Left hindlimb (tissue), 1 donor: ENCODE measurements around the gene EXOSC3.
A peak's percentile ranks its signal among the peaks of the same experiment; 100 is the strongest.
"Not testable (repeated sequence)": the region's sequence is repeated elsewhere in the genome, so short reads cannot be mapped to it uniquely, and the experiment has no call there.

ENCODE experiments used
- DNase-seq: peaks from one replicate; pipeline ENCODE4 v3.0.0-alpha.2; 2018

The EXOSC3 gene

DNA sequence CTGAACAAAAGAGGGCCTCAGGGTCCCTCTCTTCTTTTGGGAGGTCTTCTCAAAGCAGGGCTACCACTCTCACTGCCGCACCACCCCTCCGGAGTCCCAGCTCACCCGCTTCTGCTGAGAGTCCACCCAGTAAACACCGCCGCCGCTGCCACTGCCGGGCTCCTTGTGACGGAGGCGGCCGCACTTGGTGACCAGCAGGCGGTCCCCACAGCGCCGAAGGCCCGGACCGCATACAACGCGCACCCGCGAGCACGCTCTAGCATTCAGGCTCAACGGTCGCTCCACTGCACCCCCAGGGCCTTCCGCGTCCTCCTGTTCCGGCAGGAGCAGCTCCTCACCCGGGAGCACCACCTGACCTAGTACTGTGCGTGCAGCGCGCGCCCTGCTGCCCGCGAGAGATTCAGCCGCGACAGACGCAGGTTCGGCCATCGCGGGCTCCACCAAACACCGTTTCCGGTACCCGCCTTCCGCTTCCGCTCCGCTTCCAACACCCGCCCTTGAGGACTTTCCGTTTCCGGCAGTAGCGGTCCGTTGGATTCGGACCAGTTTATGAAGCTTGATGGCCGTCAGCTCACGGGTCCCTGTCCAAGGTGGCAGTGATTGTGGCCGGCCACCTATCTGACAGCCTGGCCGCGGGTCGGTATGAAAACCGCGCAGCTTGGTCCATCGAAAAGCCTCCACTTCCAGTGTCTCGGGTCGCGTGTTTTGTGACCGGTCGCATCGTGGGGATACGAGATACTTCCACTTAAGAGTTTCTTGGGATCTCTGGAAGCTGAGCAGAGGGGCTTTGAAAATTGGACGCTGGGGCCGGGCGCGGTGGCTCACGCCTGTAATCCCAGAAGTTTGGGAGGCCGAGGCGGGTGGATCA is at the start of gene EXOSC3:
EXOSC3 (minus strand) TSS at position 449 of the 868 bp plus-strand sequence; CDS start at position 429, 20 bp downstream.
- DNase-seq: peak; percentile 92

DNA sequence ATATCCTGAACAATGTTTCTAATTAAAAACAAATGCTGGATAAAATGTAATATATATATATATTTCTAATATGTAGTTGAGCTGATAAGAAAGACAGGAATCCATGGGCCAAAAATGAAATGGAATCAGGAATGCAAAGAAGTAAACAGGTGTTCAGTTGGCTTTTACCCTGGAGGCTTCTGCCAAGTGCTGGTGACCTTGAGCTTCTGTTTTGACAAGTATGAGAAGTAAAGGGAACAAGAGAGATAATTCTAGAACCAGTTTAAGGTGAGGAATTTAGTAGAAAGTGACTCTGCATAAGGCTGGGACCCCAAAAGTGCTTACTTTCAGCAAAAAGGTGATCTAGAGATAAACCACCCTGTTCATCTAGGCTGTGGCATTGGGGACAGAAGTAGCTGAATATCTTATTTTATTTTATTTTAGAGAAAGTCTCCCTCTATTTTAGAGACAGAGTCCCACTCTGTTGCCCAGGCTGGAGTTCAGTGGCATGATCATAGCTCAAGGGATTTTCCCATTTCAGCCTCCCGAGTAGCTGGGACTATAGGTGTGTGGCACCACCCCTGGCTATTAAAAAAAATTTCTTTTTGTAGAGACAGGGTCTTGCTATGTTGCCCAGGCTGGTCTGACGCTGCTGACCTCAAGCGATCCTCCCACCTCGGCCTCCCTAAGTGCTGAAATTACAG is 42.8 kb upstream of the EXOSC3 start:
- no peak for DNase-seq

DNA sequence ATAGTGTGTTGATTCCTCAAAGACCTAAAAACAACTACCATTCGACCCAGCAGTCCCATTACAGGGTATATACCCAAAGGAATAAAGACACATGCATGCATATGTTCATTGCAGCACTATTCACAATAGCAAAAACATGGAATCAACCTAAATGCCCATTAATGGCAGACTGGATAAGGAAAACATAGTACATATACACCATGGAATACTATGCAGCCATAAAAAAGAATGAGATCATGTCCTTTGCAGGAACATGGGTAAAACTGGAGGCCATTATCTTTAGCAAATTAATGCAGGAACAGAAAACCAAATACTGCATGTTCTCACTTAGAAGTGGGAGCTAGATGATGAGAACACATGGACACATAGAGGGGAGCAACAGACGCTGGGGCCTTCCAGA is 40.3 kb upstream of the EXOSC3 start:
- DNase-seq: not testable (repeated sequence)

DNA sequence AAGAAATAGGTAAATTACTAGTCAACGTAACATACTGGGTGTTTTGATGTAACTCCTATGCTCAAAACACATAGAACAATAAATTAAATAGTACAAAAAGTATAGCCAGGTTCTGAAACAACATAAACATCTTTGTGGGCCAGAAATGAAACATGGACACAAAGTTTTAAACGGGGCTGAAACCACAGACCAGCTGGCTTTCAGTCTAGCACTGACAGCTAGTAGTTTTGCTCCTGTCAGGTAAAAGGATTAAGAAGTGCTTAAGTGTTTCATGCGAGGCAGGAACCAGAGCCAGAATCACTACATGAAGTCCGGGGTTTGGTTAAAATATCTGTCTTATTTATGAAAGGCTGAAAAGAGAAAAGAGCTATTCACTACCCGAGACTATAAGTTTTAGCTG is 35.3 kb upstream of the EXOSC3 start:
- DNase-seq: no peak

DNA sequence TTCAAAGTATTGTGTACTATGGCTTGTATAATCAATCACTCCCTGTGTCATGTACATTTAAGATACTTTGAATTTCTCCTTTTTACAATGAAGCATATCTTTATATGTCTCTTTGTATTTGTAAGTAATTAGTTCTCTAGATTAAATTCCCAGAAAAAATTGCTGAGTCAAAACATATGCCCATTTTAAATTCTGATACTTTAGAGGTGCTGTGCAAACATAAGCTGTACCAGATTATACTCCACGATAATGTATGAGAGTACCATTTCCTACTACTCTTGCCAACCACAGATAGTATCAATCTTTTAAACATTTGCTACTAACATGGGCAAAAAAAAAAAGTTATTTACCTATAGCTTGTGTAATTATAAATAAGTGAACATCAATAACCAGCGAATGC is 34.0 kb upstream of the EXOSC3 start:
- DNase-seq: no peak

DNA sequence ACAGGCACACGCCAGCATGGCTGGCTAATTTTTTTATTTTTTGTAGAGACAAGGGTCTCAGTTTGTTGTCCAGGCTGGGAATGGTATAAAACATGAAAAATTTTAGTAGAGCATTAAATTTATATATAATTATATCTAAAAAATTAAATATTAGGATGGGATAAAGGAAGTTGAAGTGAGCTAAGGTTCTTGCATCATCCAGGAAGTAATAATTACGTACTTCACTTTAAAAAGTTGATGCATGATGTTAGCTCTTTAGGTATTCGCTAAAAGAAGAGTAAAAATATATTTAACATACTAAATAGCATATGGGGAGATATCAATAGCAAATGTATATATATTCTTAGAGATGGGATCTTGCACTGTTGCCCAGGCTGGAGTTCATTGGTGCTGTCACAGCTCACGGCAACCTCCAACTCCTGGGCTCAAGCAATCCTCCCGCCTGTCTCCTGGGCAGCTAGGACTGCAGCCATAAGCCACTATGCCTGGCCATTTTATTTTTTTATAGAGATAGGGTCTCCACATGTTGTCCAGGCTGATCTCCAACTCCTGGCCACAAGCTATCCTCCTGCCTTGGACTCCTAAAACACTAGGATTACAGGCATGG is 28.0 kb upstream of the EXOSC3 start:
- no peak for DNase-seq

DNA sequence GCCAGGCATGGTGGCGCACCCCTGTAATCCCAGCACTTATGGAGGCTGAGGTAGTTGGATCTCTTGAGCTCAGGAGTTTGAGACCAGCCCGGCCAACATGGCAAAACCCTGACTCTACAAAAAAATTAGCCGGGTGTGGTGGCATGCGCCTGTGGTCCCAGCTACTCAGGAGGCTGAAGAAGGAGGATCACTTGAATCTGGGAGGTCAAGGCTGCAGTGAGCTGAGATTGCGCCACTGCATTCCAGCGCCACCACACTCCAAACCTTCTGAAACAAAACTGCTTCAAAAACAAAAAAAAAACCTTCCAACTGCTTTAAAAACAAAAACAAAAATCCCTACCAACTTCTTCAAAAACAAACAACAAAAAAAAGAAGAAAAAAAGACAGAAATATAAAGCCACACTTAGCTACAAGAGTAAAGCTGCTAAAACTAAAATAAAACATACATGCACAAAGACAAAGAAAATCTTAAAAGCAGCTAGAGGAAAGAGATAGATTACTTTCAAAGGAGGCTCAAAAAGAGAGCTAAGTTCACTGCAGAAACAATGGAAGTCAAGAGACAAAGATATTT is 27.1 kb upstream of the EXOSC3 start:
- DNase-seq: no peak

DNA sequence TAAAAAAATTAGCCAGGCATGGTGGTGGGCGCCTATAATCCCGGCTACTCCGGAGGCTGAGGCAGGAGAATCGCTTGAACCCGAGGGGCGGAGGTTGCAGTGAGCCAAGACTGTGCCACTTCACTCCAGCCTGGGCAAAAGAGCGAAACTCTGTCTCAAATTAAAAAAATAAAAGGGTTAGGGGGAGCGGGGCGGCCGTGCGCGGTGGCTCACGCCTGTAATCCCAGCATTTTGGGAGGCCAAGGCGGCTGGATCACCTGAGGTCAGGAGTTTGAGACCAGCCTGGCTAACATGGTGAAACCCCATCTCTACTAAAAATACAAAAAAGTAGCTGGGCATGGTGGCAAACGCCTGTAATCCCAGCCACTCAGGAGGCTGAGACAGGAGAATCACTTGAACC is 24.8 kb upstream of the EXOSC3 start:
- DNase-seq: not testable (repeated sequence)

DNA sequence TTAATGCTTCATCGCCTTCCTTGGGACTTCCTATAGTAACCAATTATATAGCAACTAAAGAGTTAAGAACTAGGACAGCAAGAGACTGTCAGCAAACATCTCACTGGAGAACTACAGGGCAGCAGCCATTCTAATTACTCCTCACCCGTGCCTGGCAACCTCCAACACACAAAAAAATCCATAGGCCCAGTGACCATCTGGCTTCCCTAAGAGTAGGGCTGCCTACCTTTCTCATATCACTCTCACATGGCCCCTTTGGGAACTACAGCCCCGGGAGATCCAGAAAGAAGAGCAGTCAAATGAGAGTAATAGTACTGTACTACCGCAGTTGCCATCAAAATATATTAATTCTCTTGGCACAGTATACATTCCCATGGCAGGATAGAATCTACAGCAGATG is 21.4 kb upstream of the EXOSC3 start:
- DNase-seq: no peak

DNA sequence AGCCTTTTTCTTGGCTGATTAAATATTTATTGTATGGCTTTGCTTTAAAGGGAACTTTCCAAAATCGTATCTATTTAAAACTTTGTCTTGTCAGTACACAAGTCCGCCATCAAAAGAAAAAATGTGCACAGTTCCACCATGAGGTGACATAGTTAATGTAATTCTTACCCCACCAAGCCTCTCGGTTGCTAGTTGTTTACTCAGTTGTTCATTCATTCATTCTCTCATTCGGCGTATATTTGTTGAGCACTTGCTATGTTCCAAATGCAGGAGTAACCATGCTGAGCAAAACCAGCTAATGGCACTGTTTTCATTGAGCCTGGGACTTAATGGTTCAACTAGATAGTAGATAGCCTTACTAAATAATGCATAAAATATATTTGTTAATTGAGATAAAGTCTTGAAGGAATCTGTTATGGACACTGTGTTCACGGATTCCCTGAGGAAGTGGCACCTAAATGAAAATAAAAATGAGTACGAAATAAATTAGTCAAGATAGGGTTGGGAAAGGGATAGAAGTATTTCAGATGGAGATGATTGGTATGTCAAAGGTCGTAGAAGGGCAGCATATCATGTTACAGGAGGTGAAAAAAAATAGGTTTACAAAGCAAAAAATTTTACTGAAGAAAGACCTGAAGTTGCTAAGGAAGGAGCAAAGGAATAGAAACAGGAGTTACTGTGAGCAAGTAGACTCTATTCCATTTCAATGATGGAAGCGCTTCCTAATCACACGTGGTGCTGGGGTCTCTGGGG is 17.3 kb upstream of the EXOSC3 start:
- no peak for DNase-seq

DNA sequence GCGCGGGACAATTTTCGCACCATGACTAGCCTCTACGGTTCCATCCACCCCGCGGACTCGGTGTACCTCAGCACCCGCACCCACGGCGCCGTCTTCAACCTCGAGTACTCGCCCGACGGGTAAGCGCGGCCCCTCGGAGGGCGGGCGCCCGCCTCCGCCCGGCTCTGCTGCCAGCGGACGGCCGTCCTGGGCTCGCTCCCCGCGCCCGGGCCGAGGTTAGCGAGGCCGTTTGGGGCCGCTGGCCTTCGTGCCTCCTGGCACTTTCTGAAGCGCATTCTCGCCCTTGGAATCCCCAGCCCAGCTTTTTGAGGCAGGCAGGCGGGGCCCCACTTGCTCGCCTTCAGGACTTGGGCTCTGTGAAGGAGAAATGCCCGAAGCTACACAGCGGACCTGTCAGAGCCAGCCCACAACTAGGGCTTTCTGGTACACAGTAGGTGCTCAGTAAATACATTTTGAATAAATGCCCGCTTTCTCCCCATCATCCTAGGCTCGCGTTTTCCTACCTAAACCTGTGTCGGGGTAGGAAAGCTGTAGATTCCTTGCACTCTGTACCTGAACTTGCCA is 16.5 kb upstream of the EXOSC3 start:
- no peak for DNase-seq

DNA sequence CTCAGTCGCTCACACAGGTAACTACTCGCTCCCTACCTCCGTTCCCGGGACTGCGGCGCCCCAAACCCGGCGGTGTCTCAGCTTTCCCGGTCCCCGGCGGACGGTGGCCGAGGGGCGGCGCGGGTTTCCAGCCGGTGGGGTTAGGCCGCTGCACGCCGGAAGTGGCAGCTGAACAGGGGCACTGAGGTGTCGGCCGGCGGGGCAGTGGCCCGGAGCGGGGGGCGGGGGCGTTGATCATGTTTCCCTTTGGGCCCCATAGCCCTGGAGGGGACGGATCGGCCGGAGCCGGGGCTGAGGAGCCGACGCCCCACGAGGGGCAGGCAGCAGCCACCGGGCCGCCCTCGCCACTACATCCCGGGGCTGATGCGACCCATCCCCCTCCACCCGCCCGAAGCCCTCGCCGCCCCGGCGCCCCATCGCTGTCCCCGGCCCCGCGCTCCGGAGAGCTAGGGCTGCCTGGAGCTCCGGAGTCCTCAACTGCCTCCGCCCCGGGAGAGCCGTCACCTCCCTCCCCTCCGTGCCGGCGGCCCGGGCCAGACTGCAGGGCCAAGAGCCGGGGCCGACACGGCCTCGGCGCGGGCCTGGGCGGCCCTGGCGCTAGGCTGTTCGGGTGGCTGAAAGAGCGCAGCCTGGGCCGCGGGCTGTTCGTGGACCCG is 15.9 kb upstream of the EXOSC3 start, which contains the start of gene DCAF10:
DCAF10 (plus strand) TSS at position 167 of the 656 bp plus-strand sequence; CDS start at position 237, 70 bp downstream.
- peak; percentile 91 for DNase-seq

DNA sequence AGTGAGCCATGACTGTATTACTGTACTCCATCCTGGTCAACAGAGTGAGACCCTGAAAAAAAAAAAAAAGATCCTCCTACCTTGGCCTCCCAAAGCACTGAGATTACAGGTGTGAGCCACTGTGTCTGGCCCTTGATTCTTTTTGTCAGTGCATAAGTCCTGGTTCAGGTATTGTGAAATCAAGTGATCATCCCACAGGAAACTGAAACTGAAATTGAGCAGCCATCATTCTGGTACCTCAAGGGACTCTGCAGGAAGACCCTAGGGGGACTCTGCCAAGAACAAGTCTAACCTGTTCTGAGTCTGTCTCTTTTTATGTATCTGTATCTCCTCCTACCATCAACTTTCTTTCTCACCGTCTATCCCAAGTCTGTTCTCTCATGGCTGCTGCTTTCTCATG is 13.8 kb upstream of the EXOSC3 start:
- DNase-seq: no peak

DNA sequence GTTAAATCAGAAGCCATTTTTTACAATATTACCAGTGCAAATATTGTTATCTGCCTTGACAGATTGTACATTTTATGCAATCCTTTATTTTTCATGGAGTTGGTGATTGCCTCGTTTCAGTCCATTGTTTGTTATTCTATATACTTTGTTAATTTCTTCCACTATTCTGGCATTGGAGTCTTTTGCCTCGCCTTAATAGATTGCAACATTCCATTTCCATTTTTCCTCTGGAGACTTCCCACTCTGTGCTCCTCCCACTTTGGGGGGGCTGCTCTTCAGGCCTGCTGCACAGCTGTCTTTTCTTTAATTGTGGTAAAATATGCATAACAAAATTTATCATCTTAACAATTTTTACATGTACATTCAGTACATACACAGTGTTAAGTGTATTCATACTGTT is 11.4 kb upstream of the EXOSC3 start:
- DNase-seq: no peak

DNA sequence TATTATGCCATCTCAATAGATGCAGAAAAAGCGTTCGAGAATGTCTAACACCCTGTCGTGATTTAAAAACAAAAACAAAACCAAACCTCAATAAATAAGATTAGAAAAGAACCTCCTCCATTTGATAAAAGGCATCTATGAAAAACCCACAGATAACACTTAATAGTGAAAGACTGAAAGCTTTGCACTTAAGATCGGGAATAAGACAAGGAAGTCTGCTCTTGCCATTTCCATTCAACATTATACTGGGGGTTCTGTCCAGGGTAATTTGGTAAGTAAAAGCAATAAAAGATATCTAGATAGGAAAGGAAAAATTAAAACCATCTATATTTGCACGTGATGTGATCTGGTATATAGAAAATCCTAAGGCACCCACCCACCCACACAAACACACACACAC is 7.3 kb upstream of the EXOSC3 start:
- DNase-seq: no peak

DNA sequence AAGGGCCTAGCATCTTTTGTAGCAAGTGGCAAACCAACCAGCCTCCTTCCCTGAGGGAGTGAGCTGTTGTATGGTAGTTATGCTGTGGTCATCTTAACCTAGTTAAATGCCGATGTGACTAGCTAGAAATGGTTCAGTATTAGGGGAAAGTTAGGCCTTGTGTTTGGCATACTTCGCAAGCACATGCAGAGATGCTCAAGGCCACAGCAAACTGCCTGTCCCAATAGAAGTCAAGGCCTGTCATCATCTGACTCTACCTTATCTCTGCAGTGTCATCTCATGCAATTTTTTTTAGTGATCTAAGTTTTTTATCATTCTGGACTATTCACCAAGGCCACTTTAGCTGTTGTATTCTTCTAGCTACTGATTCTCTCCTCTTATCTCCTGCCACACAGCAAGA is 5.2 kb upstream of the EXOSC3 start:
- DNase-seq: no peak

DNA sequence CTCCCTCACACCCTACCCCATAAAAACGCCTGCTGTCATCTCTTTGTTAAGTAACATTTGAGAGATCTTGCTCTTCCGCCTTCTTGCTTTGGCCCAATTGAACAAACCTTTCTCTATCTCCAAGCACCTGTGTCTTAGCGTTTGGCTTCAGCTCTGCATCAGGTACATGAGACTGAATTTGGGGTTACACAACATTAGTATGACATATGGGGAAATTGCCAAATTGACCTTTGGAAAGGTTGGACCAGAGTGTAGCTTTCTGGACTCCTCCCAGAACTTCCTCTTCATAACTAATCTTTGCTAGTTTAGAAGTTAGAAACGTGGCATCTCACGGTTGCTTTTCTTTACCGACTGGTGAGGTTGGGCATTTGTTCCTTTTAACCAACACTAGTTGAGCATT is 3.5 kb upstream of the EXOSC3 start:
- no peak for DNase-seq

DNA sequence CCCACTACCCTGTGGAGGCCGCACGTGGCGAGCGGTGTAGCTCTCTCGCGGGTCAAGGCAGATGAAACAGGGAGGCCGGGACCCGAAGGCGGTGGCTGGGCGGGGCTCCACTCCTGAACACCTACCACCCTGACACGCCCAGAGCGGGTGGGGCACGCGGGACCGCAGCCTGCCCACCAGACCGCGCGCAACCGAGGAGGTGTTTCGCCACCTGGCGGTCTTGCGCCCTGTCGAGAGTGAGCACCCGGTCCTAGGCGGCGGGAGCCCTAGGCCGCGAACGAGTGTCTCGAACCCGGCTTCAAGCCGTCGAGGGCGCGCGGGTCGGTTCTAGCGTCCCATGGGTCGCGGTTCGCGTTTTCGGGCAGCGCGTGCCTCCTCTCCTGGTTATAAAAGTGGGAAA is 2.2 kb upstream of the EXOSC3 start:
- DNase-seq: no peak

DNA sequence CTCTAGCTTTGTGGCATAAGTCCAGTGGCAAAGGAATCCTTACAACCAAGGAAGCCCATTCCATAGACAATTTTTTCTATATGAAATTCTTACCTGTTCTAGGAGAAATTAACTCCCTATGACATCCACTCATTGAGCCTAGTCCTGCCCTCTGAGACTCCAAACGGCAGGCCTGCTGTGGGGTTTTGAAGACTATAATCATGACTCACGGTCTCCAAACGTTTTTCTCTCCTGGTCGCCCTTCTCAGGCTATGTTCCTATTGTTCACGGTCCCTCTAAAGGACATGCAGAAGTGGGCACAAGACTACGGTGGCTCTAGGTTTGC is 611 bp downstream of the EXOSC3 start:
- DNase-seq: no peak

DNA sequence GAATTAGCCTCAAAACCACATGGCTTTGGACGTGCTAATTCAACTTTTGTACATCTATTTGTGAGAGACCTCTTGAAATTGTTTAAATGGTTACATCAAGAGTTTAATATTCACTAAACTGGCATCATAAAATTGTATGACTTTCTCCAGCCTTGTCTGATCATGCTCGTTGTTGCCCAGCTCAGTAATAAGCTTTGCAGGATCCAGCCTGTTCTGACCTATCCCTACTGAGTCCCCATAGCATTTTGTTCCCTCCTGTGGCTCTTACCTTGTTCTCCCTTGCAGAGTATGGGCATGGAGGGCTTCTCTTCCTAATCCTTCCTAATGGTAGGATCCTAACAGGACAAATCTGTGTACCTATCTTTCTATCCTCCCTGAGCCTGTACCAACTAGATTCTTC is 6.3 kb downstream of the EXOSC3 start:
- DNase-seq: no peak

DNA sequence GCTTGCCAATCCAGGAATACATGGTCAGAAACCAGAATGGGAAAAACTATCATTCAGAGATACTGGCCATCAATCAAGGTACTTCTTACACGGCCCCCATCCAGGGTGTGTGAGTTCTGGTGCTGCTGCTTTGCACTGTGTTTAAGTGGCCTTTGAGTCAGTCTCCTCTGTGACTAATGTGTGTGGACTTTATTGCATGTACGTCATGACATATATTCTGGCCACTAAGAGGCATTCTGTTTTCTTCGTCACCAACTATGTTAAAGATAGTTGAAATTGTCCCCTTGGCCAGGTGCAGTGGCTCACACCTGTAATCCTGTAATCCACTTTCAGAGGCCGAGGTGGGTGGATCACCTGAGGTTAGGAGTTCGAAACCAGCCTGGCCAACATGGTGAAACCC is 8.5 kb downstream of the EXOSC3 start:
- DNase-seq: no peak
